GM12865 (cell line): ENCODE measurements around the gene MOV10L1.

ENCODE experiments used
- DNase-seq: peaks from one replicate; pipeline ENCODE4 v3.0.0; 2010; ENCODE audit warnings: low read depth
- H3K4me3 ChIP-seq: 2 replicates; pipeline ENCODE4 v1.5.1; 2011; ENCODE audit warnings: mild to moderate bottlenecking, low read depth, low read length, control low read depth
- CTCF ChIP-seq: IDR thresholded peaks from 2 replicates; pipeline ENCODE4 v1.5.1; 2011; ENCODE audit warnings: low read length, control low read depth, low read depth, inconsistent platforms; ENCODE audit not compliant: insufficient read depth; ENCODE audit errors: missing control alignments

Gene MOV10L1

GRCh38 chr22:50105208-50106100 lies 15.6 kb downstream of the MOV10L1 start:
- no peak for TF ChIP-seq CTCF
- peak overlapping the region; percentile 44 for H3K4me3 ChIP-seq
- peak; percentile 77 for DNase-seq

GRCh38 chr22:50107529-50107928 lies 17.7 kb downstream of the MOV10L1 start:
- no peak for DNase-seq
- H3K4me3 ChIP-seq = no peak overlapping the region
- no peak for TF ChIP-seq CTCF

- DNase-seq = no peak
- no peak for TF ChIP-seq CTCF
- no peak overlapping the region for H3K4me3 ChIP-seq
Measured at GRCh38 chr22:50111056-50111455, 21.2 kb downstream of the MOV10L1 start.

- peak; percentile 12 for DNase-seq
- H3K4me3 ChIP-seq = no peak overlapping the region
- TF ChIP-seq CTCF = no peak
Measured at GRCh38 chr22:50112151-50113118, 22.6 kb downstream of the MOV10L1 start.

GRCh38 chr22:50114221-50115021 lies 24.6 kb downstream of the MOV10L1 start:
- TF ChIP-seq CTCF = no peak
- H3K4me3 ChIP-seq = no peak overlapping the region
- no peak for DNase-seq

GRCh38 chr22:50115693-50116092 lies 25.9 kb downstream of the MOV10L1 start:
- H3K4me3 ChIP-seq = no peak overlapping the region
- no peak for TF ChIP-seq CTCF
- DNase-seq = no peak
